ENCODE data around the gene VSIG10.

- TF ChIP-seq, protein P1, sequence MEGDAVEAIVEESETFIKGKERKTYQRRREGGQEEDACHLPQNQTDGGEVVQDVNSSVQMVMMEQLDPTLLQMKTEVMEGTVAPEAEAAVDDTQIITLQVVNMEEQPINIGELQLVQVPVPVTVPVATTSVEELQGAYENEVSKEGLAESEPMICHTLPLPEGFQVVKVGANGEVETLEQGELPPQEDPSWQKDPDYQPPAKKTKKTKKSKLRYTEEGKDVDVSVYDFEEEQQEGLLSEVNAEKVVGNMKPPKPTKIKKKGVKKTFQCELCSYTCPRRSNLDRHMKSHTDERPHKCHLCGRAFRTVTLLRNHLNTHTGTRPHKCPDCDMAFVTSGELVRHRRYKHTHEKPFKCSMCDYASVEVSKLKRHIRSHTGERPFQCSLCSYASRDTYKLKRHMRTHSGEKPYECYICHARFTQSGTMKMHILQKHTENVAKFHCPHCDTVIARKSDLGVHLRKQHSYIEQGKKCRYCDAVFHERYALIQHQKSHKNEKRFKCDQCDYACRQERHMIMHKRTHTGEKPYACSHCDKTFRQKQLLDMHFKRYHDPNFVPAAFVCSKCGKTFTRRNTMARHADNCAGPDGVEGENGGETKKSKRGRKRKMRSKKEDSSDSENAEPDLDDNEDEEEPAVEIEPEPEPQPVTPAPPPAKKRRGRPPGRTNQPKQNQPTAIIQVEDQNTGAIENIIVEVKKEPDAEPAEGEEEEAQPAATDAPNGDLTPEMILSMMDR (conservative IDR thresholded peaks at IDR 0.05; ENCODE audit: low read length): no peak
- TF ChIP-seq EZH2phosphoT487 (IDR thresholded peaks at IDR 0.05; ENCODE audit: borderline replicate concordance, low read depth, low read length): no peak
Measured at GRCh38 chr12:118032188-118032587, 71.6 kb downstream of the VSIG10 start.
